NCI-H460 (cell line): Measurements from ENCODE around the gene GSDME. TPM values are rescaled to one million over a fixed set of nuclear protein-coding genes. Genes with fewer than 3 reads are reported as not detected.
A peak's percentile ranks its signal among the peaks of the same experiment; 100 is the strongest.
"Not testable (repeated sequence)": the region's sequence is repeated elsewhere in the genome, so short reads cannot be mapped to it uniquely, and the experiment has no call there.

ENCODE experiments used
- DNase-seq: peaks from one replicate; pipeline ENCODE4 v3.0.0-alpha.2; 2016; ENCODE audit warnings: low read depth; ENCODE audit errors: extremely low read depth
- total RNA-seq: library from RNA; depleted of rRNA; stranded (reverse); fragments of >200 nt; shearing (Covaris generic); gene quantifications from 2 replicates; pipeline ENCODE4 v1.2.3, GENCODE V29; 2014

The GSDME gene
- total RNA-seq, 1 experiment from 2014 or later = 6.5 TPM

GRCh38 chr7:24743471-24743870 lies 13.8 kb downstream of the GSDME start:
- DNase-seq = no peak

GRCh38 chr7:24742506-24743162 lies 14.6 kb downstream of the GSDME start:
- DNase-seq = no peak

- DNase-seq = no peak
Observed at GRCh38 chr7:24741679-24742505, 15.4 kb downstream of the GSDME start.

GRCh38 chr7:24740871-24741270 lies 16.4 kb downstream of the GSDME start:
- DNase-seq = no peak

- DNase-seq = no peak
Observed at GRCh38 chr7:24739306-24739705, 18.0 kb downstream of the GSDME start.

GRCh38 chr7:24738577-24738976 lies 18.7 kb downstream of the GSDME start:
- DNase-seq = no peak

- no peak for DNase-seq
Observed at GRCh38 chr7:24737281-24737680, 20.0 kb downstream of the GSDME start.

- not testable (repeated sequence) for DNase-seq
Observed at GRCh38 chr7:24735594-24735993, 21.7 kb downstream of the GSDME start.

GRCh38 chr7:24734306-24734705 lies 23.0 kb downstream of the GSDME start:
- DNase-seq = no peak

GRCh38 chr7:24733414-24734060 lies 23.7 kb downstream of the GSDME start:
- no peak for DNase-seq

- peak; percentile 42 for DNase-seq
Observed at GRCh38 chr7:24732646-24733413, 24.4 kb downstream of the GSDME start.

- no peak for DNase-seq
Observed at GRCh38 chr7:24731313-24731712, 26.0 kb downstream of the GSDME start.

- no peak for DNase-seq
Observed at GRCh38 chr7:24730018-24730369, 27.3 kb downstream of the GSDME start.

GRCh38 chr7:24729365-24730017 lies 27.8 kb downstream of the GSDME start:
- DNase-seq = no peak

- no peak for DNase-seq
Observed at GRCh38 chr7:24728503-24729364, 28.5 kb downstream of the GSDME start.

- DNase-seq = no peak
Observed at GRCh38 chr7:24728121-24728500, 29.2 kb downstream of the GSDME start.

GRCh38 chr7:24727154-24728120 lies 29.8 kb downstream of the GSDME start:
- no peak for DNase-seq

GRCh38 chr7:24725554-24726241 lies 31.6 kb downstream of the GSDME start:
- no peak for DNase-seq
